SK-N-SH treated with all-trans-retinoic acid at 6 μM for 48 hours (cell line): ENCODE results near the gene KCTD17.

Source experiments
- ATAC-seq: fragments of 200-7000 bp; cut with Tn5 transposase; 3 replicates; pipeline ENCODE4 v1.9.1; 2020; ENCODE audit warnings: mild to moderate bottlenecking, moderate library complexity
- BACH2 ChIP-seq: fragments of 250-450 bp; sonication (Bioruptor Pico); IDR thresholded peaks from 2 replicates; pipeline ENCODE4 v1.9.0; 2021; ENCODE audit warnings: mild to moderate bottlenecking, borderline replicate concordance
- CREB5 ChIP-seq: fragments of 250-450 bp; sonication (Bioruptor Pico); IDR thresholded peaks from 2 replicates; pipeline ENCODE4 v1.5.1; 2020; ENCODE audit warnings: low read depth, mild to moderate bottlenecking, moderate library complexity
- CSDC2 ChIP-seq: fragments of 250-450 bp; sonication (Bioruptor Pico); IDR thresholded peaks from 2 replicates; pipeline ENCODE4 v1.5.0; 2020; ENCODE audit warnings: mild to moderate bottlenecking, moderate library complexity
- ISL1 ChIP-seq: fragments of 250-450 bp; sonication (Bioruptor Pico); IDR thresholded peaks from 2 replicates; pipeline ENCODE4 v2.1.2; 2022; ENCODE audit warnings: mild to moderate bottlenecking, moderate library complexity
- OSR1 ChIP-seq: fragments of 250-450 bp; sonication (Bioruptor Pico); IDR thresholded peaks from 2 replicates; pipeline ENCODE4 v1.8.0; 2022; ENCODE audit warnings: moderate library complexity, mild to moderate bottlenecking, inconsistent platforms
- POU6F1 ChIP-seq: fragments of 250-450 bp; sonication (Bioruptor Pico); IDR thresholded peaks from 2 replicates; pipeline ENCODE4 v1.8.0; 2021; ENCODE audit warnings: low read depth, mild to moderate bottlenecking, moderate library complexity, borderline replicate concordance
- PPARA ChIP-seq: fragments of 250-450 bp; sonication (Bioruptor Pico); IDR thresholded peaks from 2 replicates; pipeline ENCODE4 v1.5.0; 2020; ENCODE audit warnings: mild to moderate bottlenecking, borderline replicate concordance
- RARB ChIP-seq: fragments of 250-450 bp; sonication (Bioruptor Pico); IDR thresholded peaks from 2 replicates; pipeline ENCODE4 v1.8.0; 2021; ENCODE audit warnings: mild to moderate bottlenecking, moderate library complexity
- SNAI2 ChIP-seq: fragments of 250-450 bp; sonication (Bioruptor Pico); IDR thresholded peaks from 2 replicates; pipeline ENCODE4 v1.5.0; 2020; ENCODE audit warnings: mild to moderate bottlenecking, moderate library complexity
- TCF4 ChIP-seq: fragments of 250-450 bp; sonication (Bioruptor Pico); IDR thresholded peaks from 2 replicates; pipeline ENCODE4 v1.8.0; 2021; ENCODE audit warnings: mild to moderate bottlenecking, moderate library complexity, borderline replicate concordance
- TOX ChIP-seq: fragments of 250-450 bp; sonication (Bioruptor Pico); IDR thresholded peaks from 2 replicates; pipeline ENCODE4 v1.8.0; 2021; ENCODE audit warnings: mild to moderate bottlenecking, moderate library complexity, borderline replicate concordance
- ZC3H10 ChIP-seq: fragments of 250-450 bp; sonication (Bioruptor Pico); IDR thresholded peaks from 2 replicates; pipeline ENCODE4 v1.5.1; 2021; ENCODE audit warnings: mild to moderate bottlenecking, moderate library complexity
- ZFP3 ChIP-seq: fragments of 250-450 bp; sonication (Bioruptor Pico); IDR thresholded peaks from 2 replicates; pipeline ENCODE4 v1.5.0; 2020; ENCODE audit warnings: mild to moderate bottlenecking, moderate library complexity
- ZNF565 ChIP-seq: fragments of 450-650 bp; formaldehyde crosslinking; conservative IDR thresholded peaks from 2 replicates; pipeline ENCODE4 v1.5.0; 2020; ENCODE audit warnings: low read depth, mild to moderate bottlenecking, moderate library complexity
- ZNF70 ChIP-seq: fragments of 450-650 bp; formaldehyde crosslinking; IDR thresholded peaks from 2 replicates; pipeline ENCODE4 v1.5.0; 2020; ENCODE audit warnings: mild to moderate bottlenecking, moderate library complexity
- ZNF8 ChIP-seq: fragments of 450-650 bp; formaldehyde crosslinking; IDR thresholded peaks from 2 replicates; pipeline ENCODE4 v1.5.0; 2020; ENCODE audit warnings: mild to moderate bottlenecking, moderate library complexity
- TF ChIP-seq, protein P1 (sequence below): fragments of 250-450 bp; sonication (Bioruptor Pico); IDR thresholded peaks from 2 replicates; pipeline ENCODE4 v1.8.0; 2020; ENCODE audit warnings: mild to moderate bottlenecking, moderate library complexity, borderline replicate concordance
- TF ChIP-seq, protein P2 (sequence below): fragments of 250-450 bp; sonication (Bioruptor Pico); IDR thresholded peaks from 2 replicates; pipeline ENCODE4 v1.5.0; 2020; ENCODE audit warnings: mild to moderate bottlenecking, moderate library complexity

Gene KCTD17

GRCh38 chr22:37061611-37062375 is 10.3 kb downstream of the KCTD17 start:
- TF ChIP-seq POU6F1 (CRISPR knock-in tag) (no peak), CREB5 (CRISPR knock-in tag) (no peak), SNAI2 (no peak), ZC3H10 (CRISPR knock-in tag) (no peak), ISL1 (CRISPR knock-in tag) (no peak), ZNF565 (CRISPR knock-in tag) (no peak), RARB (CRISPR knock-in tag) (no peak), CSDC2 (CRISPR knock-in tag) (no peak), TCF4 (no peak), TOX (CRISPR knock-in tag) (no peak)
- TF ChIP-seq, protein P1, sequence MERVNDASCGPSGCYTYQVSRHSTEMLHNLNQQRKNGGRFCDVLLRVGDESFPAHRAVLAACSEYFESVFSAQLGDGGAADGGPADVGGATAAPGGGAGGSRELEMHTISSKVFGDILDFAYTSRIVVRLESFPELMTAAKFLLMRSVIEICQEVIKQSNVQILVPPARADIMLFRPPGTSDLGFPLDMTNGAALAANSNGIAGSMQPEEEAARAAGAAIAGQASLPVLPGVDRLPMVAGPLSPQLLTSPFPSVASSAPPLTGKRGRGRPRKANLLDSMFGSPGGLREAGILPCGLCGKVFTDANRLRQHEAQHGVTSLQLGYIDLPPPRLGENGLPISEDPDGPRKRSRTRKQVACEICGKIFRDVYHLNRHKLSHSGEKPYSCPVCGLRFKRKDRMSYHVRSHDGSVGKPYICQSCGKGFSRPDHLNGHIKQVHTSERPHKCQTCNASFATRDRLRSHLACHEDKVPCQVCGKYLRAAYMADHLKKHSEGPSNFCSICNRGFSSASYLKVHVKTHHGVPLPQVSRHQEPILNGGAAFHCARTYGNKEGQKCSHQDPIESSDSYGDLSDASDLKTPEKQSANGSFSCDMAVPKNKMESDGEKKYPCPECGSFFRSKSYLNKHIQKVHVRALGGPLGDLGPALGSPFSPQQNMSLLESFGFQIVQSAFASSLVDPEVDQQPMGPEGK (CRISPR knock-in tag): no peak
- TF ChIP-seq, protein P2, sequence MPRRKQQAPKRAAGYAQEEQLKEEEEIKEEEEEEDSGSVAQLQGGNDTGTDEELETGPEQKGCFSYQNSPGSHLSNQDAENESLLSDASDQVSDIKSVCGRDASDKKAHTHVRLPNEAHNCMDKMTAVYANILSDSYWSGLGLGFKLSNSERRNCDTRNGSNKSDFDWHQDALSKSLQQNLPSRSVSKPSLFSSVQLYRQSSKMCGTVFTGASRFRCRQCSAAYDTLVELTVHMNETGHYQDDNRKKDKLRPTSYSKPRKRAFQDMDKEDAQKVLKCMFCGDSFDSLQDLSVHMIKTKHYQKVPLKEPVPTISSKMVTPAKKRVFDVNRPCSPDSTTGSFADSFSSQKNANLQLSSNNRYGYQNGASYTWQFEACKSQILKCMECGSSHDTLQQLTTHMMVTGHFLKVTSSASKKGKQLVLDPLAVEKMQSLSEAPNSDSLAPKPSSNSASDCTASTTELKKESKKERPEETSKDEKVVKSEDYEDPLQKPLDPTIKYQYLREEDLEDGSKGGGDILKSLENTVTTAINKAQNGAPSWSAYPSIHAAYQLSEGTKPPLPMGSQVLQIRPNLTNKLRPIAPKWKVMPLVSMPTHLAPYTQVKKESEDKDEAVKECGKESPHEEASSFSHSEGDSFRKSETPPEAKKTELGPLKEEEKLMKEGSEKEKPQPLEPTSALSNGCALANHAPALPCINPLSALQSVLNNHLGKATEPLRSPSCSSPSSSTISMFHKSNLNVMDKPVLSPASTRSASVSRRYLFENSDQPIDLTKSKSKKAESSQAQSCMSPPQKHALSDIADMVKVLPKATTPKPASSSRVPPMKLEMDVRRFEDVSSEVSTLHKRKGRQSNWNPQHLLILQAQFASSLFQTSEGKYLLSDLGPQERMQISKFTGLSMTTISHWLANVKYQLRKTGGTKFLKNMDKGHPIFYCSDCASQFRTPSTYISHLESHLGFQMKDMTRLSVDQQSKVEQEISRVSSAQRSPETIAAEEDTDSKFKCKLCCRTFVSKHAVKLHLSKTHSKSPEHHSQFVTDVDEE: no peak
- no peak for ATAC-seq

DNA sequence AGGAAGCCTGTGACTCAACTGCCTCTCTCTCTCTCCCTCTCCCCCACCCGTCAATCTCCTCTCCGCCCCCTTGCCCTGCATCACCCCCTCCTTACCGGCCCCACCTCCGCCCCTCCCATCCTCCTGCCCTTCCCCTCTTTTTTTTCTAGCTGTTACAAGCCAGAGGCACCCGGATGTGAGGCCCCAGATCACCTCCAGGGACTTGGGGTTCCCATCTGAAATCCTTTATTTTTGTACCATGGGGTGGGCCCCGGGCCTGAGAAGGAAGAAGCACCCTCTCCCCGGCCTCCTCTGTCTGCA is 10.8 kb downstream of the KCTD17 start:
- TF ChIP-seq ZNF565 (CRISPR knock-in tag) (no peak), TOX (CRISPR knock-in tag) (no peak), ZC3H10 (CRISPR knock-in tag) (no peak), CSDC2 (CRISPR knock-in tag) (no peak), ZFP3 (CRISPR knock-in tag) (no peak), TCF4 (no peak), BACH2 (CRISPR knock-in tag) (no peak), ZNF70 (CRISPR knock-in tag) (no peak), PPARA (CRISPR knock-in tag) (no peak), RARB (CRISPR knock-in tag) (no peak), OSR1 (CRISPR knock-in tag) (no peak), ZNF8 (CRISPR knock-in tag) (no peak)
- TF ChIP-seq, protein P2: no peak
- TF ChIP-seq, protein P1 (CRISPR knock-in tag): no peak
- ATAC-seq: no peak
